Thoracic aorta (tissue), 2 donors: ENCODE results near the gene USH2A. TPM values are rescaled to one million over a fixed set of nuclear protein-coding genes. Genes with fewer than 3 reads are reported as not detected.

Source experiments
- ATAC-seq: fragments of 150-250 bp; one replicate; pipeline ENCODE4 v1.8.0; 2017; ENCODE audit warnings: low read depth; ENCODE audit not compliant: insufficient number of reproducible peaks, low FRiP score
- DNase-seq: peaks from one replicate; pipeline ENCODE4 v3.0.0-alpha.2; 2020; ENCODE audit warnings: low spot score
- H3K27ac ChIP-seq, 2 donors: fragments of 200-600 bp; sonication (generic); 1 replicate in 1 of 2; 2 replicates in 1 of 2; pipeline ENCODE4 v1.5.1; 2016; ENCODE audit warnings: mild to moderate bottlenecking in 2 of 2, moderate library complexity in 2 of 2
- H3K27me3 ChIP-seq: fragments of 200-600 bp; sonication (generic); replicated peaks from 2 replicates; pipeline ENCODE4 v1.6.0; 2016; ENCODE audit warnings: mild to moderate bottlenecking; ENCODE audit not compliant: insufficient read depth
- H3K36me3 ChIP-seq: fragments of 200-600 bp; sonication (generic); one replicate; pipeline ENCODE4 v1.5.1; 2016
- H3K4me1 ChIP-seq, 2 donors: fragments of 200-600 bp; sonication (generic); 1 replicate in 1 of 2; 2 replicates in 1 of 2; pipeline versions ENCODE4 v1.5.1 to v1.6.0; 2016; ENCODE audit warnings: low read depth in 2 of 2, mild to moderate bottlenecking in 1 of 2; ENCODE audit not compliant: control insufficient read depth in 1 of 2
- H3K4me3 ChIP-seq: fragments of 200-600 bp; sonication (generic); 2 replicates; pipeline ENCODE4 v1.5.1; 2016; ENCODE audit warnings: mild to moderate bottlenecking
- H3K9me3 ChIP-seq: fragments of 200-600 bp; sonication (generic); 2 replicates; pipeline ENCODE4 v1.5.1; 2016
- total RNA-seq, 2 donors: library from RNA; depleted of rRNA; stranded (reverse); fragments of >200 nt; gene quantifications; one replicate each; pipeline versions ENCODE4 v1.1.0 to v1.2.3, GENCODE V29; 2016
- TF ChIP-seq, protein P1 (sequence below): fragments of 200-600 bp; sonication (generic); IDR thresholded peaks from one replicate; pipeline ENCODE4 v1.5.1; 2019; ENCODE audit warnings: antibody characterized with exemption

The USH2A gene
- total RNA-seq, 2 donors from 2014 or later: not detected

DNA sequence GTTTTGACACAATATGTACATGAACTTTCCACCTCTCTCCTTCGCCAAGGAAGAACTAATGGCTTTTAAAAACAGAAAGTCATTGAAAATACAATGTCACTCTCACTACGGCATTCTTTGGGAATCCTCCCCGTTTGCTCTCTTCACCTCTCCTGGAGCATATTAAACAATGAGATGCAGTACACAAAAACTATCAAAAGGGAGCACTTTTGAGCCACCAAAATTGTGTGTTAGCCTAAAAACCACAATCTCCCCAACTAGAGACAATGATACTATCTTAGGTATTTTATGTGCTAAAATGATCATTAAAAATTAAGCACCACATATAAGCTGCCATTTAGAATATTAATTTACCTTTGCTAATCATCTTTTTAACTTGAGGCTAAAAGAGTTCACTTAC, 430.6 kb downstream of the USH2A start:
- Histone ChIP-seq H3K27me3 (no peaks in the 10 kb centered on the region), H3K27ac (no peak overlapping the region), H3K4me3 (no peak overlapping the region), H3K36me3 (no peaks in the 10 kb centered on the region), H3K9me3 (no peaks in the 10 kb centered on the region), H3K4me1 (no peaks in the 10 kb centered on the region)
- TF ChIP-seq, protein P1, sequence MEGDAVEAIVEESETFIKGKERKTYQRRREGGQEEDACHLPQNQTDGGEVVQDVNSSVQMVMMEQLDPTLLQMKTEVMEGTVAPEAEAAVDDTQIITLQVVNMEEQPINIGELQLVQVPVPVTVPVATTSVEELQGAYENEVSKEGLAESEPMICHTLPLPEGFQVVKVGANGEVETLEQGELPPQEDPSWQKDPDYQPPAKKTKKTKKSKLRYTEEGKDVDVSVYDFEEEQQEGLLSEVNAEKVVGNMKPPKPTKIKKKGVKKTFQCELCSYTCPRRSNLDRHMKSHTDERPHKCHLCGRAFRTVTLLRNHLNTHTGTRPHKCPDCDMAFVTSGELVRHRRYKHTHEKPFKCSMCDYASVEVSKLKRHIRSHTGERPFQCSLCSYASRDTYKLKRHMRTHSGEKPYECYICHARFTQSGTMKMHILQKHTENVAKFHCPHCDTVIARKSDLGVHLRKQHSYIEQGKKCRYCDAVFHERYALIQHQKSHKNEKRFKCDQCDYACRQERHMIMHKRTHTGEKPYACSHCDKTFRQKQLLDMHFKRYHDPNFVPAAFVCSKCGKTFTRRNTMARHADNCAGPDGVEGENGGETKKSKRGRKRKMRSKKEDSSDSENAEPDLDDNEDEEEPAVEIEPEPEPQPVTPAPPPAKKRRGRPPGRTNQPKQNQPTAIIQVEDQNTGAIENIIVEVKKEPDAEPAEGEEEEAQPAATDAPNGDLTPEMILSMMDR: no peak
- ATAC-seq (no peak), DNase-seq (no peak)

DNA sequence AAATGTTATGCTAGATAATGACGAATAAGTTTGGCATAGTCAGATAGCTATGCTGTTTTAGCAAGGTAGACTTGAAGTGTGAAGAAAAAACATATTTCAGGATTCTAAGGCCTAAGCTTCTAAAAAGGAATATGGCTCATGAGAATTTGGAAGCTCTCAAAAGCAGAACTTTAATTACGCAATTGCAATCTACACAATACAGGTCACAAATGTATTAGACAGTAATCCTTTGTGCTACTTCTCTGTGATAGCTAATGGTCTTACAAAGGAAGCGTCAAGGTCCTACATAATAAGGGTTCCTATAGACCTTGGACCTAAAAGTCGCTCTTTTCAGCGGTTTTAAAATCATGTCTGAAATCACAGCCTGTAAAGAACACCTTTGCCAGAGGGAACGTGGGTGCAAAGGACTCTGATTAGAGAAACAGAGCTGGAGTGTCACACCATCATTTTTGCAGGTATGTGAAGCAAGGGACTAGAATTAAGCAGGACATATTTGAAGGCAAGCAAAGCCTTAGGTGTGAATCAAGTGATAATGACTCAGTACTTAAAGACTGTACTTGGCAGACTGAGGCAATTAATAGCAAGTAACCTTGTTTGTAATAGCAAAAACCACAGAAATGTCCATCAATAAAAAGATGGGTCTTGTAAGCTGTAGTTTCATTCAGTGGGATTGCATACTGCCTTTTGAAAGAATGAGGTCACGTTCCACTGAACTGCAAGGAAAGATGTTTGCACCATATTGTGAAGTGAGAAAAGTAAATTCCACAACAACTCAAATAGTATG, 436.0 kb downstream of the USH2A start:
- TF ChIP-seq, protein P1: no peak
- H3K27me3 ChIP-seq: no peaks in the 10 kb centered on the region
- no peak for DNase-seq
- no peaks in the 10 kb centered on the region for H3K4me1 ChIP-seq
- H3K9me3 ChIP-seq: no peaks in the 10 kb centered on the region
- H3K4me3 ChIP-seq: no peak overlapping the region
- H3K27ac ChIP-seq: no peak overlapping the region
- ATAC-seq: no peak
- no peaks in the 10 kb centered on the region for H3K36me3 ChIP-seq

DNA sequence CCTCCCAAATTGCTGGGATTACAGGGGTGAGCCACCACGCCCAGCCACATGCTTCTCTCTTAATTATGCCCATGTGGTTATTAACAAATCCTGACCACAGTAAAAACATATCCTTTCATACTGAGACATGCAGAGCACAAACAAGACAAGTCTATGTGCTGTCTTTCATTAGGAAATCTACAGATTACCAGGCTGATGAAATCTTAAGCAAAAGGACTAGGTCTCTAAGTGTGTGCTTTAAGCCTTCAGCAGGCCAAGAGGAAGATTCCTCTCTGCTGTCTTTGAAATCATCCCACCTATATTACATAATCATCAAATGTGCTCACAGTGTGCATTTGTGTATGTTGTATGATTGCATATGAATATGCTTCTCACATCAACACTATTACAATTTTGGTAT, 436.8 kb downstream of the USH2A start:
- Histone ChIP-seq H3K4me1 (no peaks in the 10 kb centered on the region), H3K4me3 (no peak overlapping the region), H3K27me3 (no peaks in the 10 kb centered on the region), H3K36me3 (no peaks in the 10 kb centered on the region), H3K27ac (no peak overlapping the region), H3K9me3 (no peaks in the 10 kb centered on the region)
- no peak for DNase-seq
- TF ChIP-seq, protein P1: no peak
- ATAC-seq: no peak

DNA sequence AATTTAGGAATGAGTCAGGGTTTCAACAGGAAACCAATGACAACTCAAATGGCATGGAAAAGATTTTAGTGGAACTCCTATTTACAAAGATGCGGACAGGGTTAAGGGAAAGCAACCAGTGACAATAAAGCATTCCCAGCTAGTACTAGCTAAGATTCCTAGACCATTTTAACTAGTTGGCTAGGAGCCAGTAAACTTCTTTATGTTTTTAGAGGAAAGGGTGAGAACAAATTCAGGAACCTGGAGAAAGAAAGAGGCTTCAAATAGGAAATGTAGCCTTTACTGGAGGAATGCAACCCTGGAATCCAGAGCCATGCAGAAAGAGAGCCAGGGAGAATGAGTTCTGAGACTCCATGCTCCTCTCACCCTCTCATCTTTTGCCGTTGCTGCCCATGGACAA, 439.6 kb downstream of the USH2A start:
- no peaks in the 10 kb centered on the region for H3K36me3 ChIP-seq
- H3K4me3 ChIP-seq: no peak overlapping the region
- no peak overlapping the region for H3K27ac ChIP-seq
- H3K4me1 ChIP-seq: no peaks in the 10 kb centered on the region
- no peaks in the 10 kb centered on the region for H3K27me3 ChIP-seq
- DNase-seq: no peak
- TF ChIP-seq, protein P1: no peak
- no peak for ATAC-seq
- H3K9me3 ChIP-seq: no peaks in the 10 kb centered on the region

DNA sequence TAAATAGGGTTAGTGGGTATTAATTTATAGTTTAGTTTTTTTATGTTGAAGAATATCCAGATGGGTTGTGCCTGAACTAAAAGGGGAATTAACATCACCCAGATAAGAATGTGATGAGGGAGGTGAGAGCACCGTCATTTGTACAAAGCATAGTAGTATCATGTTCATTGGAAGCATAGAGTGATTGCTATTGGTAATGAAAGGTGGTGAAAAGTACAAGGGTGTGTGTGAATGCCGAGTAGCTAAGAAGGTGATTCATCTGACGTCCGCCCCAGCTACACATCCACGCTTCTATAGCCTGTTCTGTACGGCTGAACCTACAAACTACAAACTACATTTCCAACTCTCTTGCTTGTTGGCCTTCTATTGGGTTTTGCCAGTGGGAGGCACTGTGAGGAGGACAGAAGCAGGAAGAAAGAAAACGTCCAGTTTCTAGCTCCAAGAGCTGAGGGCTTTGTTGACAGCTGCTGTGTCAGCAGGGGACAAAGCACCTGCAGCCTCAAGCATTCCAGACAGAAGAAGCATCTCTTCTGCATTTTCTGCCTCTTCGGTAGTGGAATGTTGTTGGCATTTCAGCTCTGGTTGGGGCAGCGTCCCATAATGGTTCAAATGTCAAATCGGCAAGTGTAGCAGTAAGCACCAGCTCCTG, 451.3 kb downstream of the USH2A start:
- Histone ChIP-seq H3K4me3 (no peak overlapping the region), H3K27me3 (no peaks in the 10 kb centered on the region), H3K36me3 (no peaks in the 10 kb centered on the region), H3K27ac (no peak overlapping the region), H3K4me1 (no peaks in the 10 kb centered on the region), H3K9me3 (no peaks in the 10 kb centered on the region)
- ATAC-seq: no peak
- no peak for DNase-seq
- TF ChIP-seq, protein P1: no peak
